Natural killer cell (primary cell): ENCODE data around the gene ELF5. TPM values are rescaled to one million over a fixed set of nuclear protein-coding genes. Genes with fewer than 3 reads are reported as not detected.

Experiments used
- ATAC-seq, 3 donors: fragments of 150-1000 bp in 2 of 3; fragments of 200-7000 bp in 1 of 3; cut with Tn5 transposase; 1 replicate in 1 of 3; 2 replicates in 2 of 3; pipeline ENCODE4 v1.10.0; 2021; ENCODE audit warnings: mild to moderate bottlenecking in 2 of 3, moderate library complexity in 2 of 3
- DNase-seq, 2 donors: peaks; one replicate each; pipeline versions ENCODE4 v3.0.0 to v3.0.0-alpha.2; 2013 to 2021; ENCODE audit warnings: mixed read lengths in 1 of 2
- H3K27ac ChIP-seq: one replicate; pipeline ENCODE4 v1.5.1; 2013; ENCODE audit warnings: mild to moderate bottlenecking, low read length
- H3K27me3 ChIP-seq: one replicate; pipeline ENCODE4 v1.6.1; 2013; ENCODE audit warnings: low read length; ENCODE audit not compliant: control insufficient read depth, insufficient read depth
- H3K36me3 ChIP-seq: one replicate; pipeline ENCODE4 v1.6.1; 2013; ENCODE audit warnings: low read length; ENCODE audit not compliant: control insufficient read depth, insufficient read depth
- H3K4me1 ChIP-seq: one replicate; pipeline ENCODE4 v1.6.1; 2013; ENCODE audit warnings: low read length; ENCODE audit not compliant: control insufficient read depth, insufficient read depth
- H3K4me3 ChIP-seq: one replicate; pipeline ENCODE4 v1.5.1; 2013; ENCODE audit warnings: low read length
- H3K9me3 ChIP-seq: one replicate; pipeline ENCODE4 v1.6.1; 2013; ENCODE audit warnings: low read length; ENCODE audit not compliant: control insufficient read depth, insufficient read depth
- H3K27ac Mint-ChIP-seq, 2 donors: one replicate each; pipeline ENCODE4 v1.8.0; 2022; ENCODE audit warnings: mild to moderate bottlenecking in 2 of 2, mixed read lengths in 2 of 2, moderate library complexity in 1 of 2
- H3K27me3 Mint-ChIP-seq, 2 donors: one replicate each; pipeline ENCODE4 v1.8.0; 2022; ENCODE audit warnings: low read depth in 2 of 2, mixed read lengths in 2 of 2
- H3K36me3 Mint-ChIP-seq: one replicate; pipeline ENCODE4 v1.8.0; 2022; ENCODE audit warnings: mixed read lengths
- H3K4me1 Mint-ChIP-seq, 2 donors: one replicate each; pipeline ENCODE4 v1.8.0; 2022; ENCODE audit warnings: mixed read lengths in 2 of 2
- H3K4me3 Mint-ChIP-seq: one replicate; pipeline ENCODE4 v1.8.0; 2022; ENCODE audit warnings: mild to moderate bottlenecking, moderate library complexity, mixed read lengths
- H3K9me3 Mint-ChIP-seq, 2 donors: one replicate each; pipeline ENCODE4 v1.8.0; 2022; ENCODE audit warnings: mixed read lengths in 2 of 2
- WGBS: methylation state at CpG from one replicate; pipeline ENCODE4 v1.1.7; 2013; ENCODE audit warnings: missing lambda C conversion rate; ENCODE audit not compliant: insufficient coverage; 5-methylcytosine and 5-hydroxymethylcytosine counted together
- intact Hi-C: fragments of 100-400 bp; cut with micrococcal nuclease; formaldehyde crosslinking; loops from one replicate; pipeline ENCODE4 v1.14.2; 2022
- total RNA-seq, 4 donors: library from RNA; stranded (reverse); fragments of 120-200 nt in 1 of 4; gene quantifications; one replicate each; pipeline versions ENCODE4 v1.2.3 to v1.2.4, GENCODE V29; 2013 to 2022
- TF ChIP-seq, protein P1 (sequence below): fragments of 200-600 bp; IDR thresholded peaks from one replicate; pipeline ENCODE4 v1.8.0; 2022; ENCODE audit warnings: antibody characterized with exemption

Gene ELF5
- total RNA-seq, 3 donors from 2014 or later (not counting 1 experiment from before 2014, with no cell fraction given): not detected

GRCh38 chr11:34521265-34521664 lies 7.7 kb upstream of the ELF5 start:
- intact Hi-C loops: no loop called here
- no peak for ATAC-seq
- H3K4me1 ChIP-seq: no peaks in the 10 kb centered on the region
- no peak overlapping the region for H3K4me3 ChIP-seq
- H3K27ac ChIP-seq: no peak overlapping the region
- peaks cover 2 to 8% of the 10 kb centered on the region in 2 donors for H3K27me3 Mint-ChIP-seq
- no peaks in the 10 kb centered on the region for H3K9me3 Mint-ChIP-seq
- H3K27me3 ChIP-seq: no peaks in the 10 kb centered on the region
- no peaks in the 10 kb centered on the region for H3K36me3 Mint-ChIP-seq
- no peak for DNase-seq
- no peak overlapping the region for H3K27ac Mint-ChIP-seq
- no peaks in the 10 kb centered on the region for H3K9me3 ChIP-seq
- H3K4me1 Mint-ChIP-seq: no peaks in the 10 kb centered on the region
- H3K36me3 ChIP-seq: no peaks in the 10 kb centered on the region
- TF ChIP-seq, protein P1, sequence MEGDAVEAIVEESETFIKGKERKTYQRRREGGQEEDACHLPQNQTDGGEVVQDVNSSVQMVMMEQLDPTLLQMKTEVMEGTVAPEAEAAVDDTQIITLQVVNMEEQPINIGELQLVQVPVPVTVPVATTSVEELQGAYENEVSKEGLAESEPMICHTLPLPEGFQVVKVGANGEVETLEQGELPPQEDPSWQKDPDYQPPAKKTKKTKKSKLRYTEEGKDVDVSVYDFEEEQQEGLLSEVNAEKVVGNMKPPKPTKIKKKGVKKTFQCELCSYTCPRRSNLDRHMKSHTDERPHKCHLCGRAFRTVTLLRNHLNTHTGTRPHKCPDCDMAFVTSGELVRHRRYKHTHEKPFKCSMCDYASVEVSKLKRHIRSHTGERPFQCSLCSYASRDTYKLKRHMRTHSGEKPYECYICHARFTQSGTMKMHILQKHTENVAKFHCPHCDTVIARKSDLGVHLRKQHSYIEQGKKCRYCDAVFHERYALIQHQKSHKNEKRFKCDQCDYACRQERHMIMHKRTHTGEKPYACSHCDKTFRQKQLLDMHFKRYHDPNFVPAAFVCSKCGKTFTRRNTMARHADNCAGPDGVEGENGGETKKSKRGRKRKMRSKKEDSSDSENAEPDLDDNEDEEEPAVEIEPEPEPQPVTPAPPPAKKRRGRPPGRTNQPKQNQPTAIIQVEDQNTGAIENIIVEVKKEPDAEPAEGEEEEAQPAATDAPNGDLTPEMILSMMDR: no peak
- no peak overlapping the region for H3K4me3 Mint-ChIP-seq

DNA sequence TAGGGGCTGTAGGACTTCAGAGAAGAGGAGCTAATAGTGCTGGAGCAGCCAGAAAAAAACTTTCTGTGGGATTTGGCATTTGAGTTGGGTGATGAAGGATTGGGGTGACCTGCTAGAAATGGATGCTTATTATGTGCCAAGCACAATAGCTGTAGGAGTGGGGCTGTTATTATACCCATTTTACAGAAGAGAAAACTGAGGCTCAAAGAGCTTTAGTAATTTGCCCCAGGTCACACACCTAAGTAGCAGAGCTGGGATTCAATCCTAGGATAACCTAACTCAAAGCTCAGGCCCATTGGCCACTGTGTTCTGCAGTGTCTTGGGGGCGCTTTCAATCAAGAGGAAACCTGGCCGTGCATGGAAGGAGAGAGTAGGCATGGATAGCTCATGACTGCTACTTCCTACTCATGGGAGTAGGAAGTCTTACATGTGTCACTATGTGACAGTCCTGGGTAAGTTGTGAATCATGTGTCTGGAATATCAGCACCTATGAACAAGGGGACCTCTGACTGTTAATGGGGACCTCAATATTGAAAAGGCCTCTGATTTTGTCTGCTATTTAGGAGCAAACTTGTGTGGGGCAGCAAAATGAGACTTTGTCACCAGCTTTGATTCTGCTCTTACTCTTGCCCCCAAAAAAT lies 6.1 kb upstream of the ELF5 start:
- TF ChIP-seq, protein P1: no peak
- DNase-seq (no peak), ATAC-seq (no peak)
- 100% methylated on average over 2 of the region's 2 CpGs for WGBS
- H3K9me3 Mint-ChIP-seq: no peaks in the 10 kb centered on the region
- Histone ChIP-seq H3K27me3 (no peaks in the 10 kb centered on the region), H3K4me1 (no peaks in the 10 kb centered on the region), H3K4me3 (no peak overlapping the region), H3K27ac (no peak overlapping the region), H3K9me3 (no peaks in the 10 kb centered on the region), H3K36me3 (no peaks in the 10 kb centered on the region)
- no peaks in the 10 kb centered on the region for H3K4me1 Mint-ChIP-seq
- H3K36me3 Mint-ChIP-seq: no peaks in the 10 kb centered on the region
- no peak overlapping the region for H3K4me3 Mint-ChIP-seq
- H3K27me3 Mint-ChIP-seq: peaks cover 2 to 17% of the 10 kb centered on the region in 2 donors
- no peak overlapping the region for H3K27ac Mint-ChIP-seq
- intact Hi-C loops: no loop called here

DNA sequence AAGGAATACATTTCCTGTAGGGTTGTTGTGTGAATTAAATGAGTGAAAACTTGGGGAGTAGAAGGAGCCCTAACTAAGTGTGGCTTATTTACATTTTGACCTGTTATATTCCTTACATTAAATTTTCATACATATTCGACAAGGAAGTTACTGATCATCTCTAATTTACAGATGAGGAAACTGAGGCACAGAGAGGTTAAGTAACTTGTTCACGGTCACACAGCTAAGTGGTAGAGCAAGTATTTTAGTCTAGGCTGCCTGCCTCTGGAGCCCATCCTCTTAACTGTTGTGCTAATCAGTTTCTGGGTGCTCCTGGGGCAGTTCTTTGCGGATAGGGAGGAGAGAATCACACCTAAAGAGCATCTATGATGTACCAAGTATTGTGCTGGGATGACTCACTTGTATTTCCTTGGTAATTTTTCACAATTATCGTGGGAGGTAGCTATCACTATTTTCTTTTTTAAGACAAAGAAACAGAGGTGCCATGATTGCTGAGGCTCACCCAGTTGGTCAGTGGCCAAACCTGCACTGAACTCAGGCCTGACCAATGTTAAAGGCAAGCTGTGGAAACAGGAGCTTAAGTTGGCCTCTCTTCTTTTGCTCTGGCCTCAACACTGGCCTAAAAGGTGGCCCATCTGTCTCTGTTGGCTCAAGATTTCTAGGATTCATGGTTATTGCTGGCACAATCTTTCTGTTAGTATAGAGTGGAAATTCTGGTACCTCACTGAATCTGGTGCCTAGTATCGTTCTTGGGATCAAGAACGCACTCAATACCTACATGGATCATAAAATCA lies 2.9 kb upstream of the ELF5 start:
- intact Hi-C loops: no loop called here
- TF ChIP-seq, protein P1: no peak
- no peak overlapping the region for H3K4me3 ChIP-seq
- H3K36me3 ChIP-seq: no peaks in the 10 kb centered on the region
- no peaks in the 10 kb centered on the region for H3K9me3 ChIP-seq
- no peaks in the 10 kb centered on the region for H3K27me3 ChIP-seq
- H3K36me3 Mint-ChIP-seq: no peaks in the 10 kb centered on the region
- no peak overlapping the region for H3K27ac ChIP-seq
- no peaks in the 10 kb centered on the region for H3K4me1 Mint-ChIP-seq
- no peaks in the 10 kb centered on the region for H3K4me1 ChIP-seq
- H3K4me3 Mint-ChIP-seq: no peak overlapping the region
- peaks cover 2 to 17% of the 10 kb centered on the region in 2 donors for H3K27me3 Mint-ChIP-seq
- WGBS: 90% methylated on average over 6 of the region's 6 CpGs
- H3K9me3 Mint-ChIP-seq: no peaks in the 10 kb centered on the region
- no peak overlapping the region for H3K27ac Mint-ChIP-seq
- DNase-seq (no peak), ATAC-seq (no peak)
